Activated T-cell treated with anti-CD3 and anti-CD28 coated beads, Interleukin-2, amount 50 U/mL, for 72 hours (primary cell): Measurements from ENCODE around the gene RUVBL2. TPM values are rescaled to one million over a fixed set of nuclear protein-coding genes. Genes with fewer than 3 reads are reported as not detected.

ENCODE experiments used
- ATAC-seq, 2 donors: fragments of 150-1000 bp; cut with Tn5 transposase; replicated peaks in 1 of 2; 2 replicates each; pipeline ENCODE4 v1.10.0; 2021; ENCODE audit warnings: moderate library complexity in 2 of 2, mild to moderate bottlenecking in 1 of 2
- DNase-seq, 2 donors: peaks; one replicate each; pipeline ENCODE4 v3.0.0; 2021 to 2022; ENCODE audit warnings: mixed read lengths in 1 of 2
- H3K27ac Mint-ChIP-seq: one replicate; pipeline ENCODE4 v1.8.0; 2022; ENCODE audit warnings: mild to moderate bottlenecking, moderate library complexity, mixed read lengths
- H3K27me3 Mint-ChIP-seq: one replicate; pipeline ENCODE4 v1.8.0; 2022; ENCODE audit warnings: low read depth, mixed read lengths
- H3K36me3 Mint-ChIP-seq, 2 donors: one replicate each; pipeline ENCODE4 v1.8.0; 2022; ENCODE audit warnings: mixed read lengths in 2 of 2, mild to moderate bottlenecking in 1 of 2; ENCODE audit not compliant: insufficient read depth in 2 of 2
- H3K4me1 Mint-ChIP-seq: one replicate; pipeline ENCODE4 v1.8.0; 2022; ENCODE audit warnings: low read depth, mixed read lengths
- H3K4me3 Mint-ChIP-seq, 2 donors: one replicate each; pipeline ENCODE4 v1.8.0; 2022; ENCODE audit warnings: mild to moderate bottlenecking in 2 of 2, mixed read lengths in 2 of 2, moderate library complexity in 2 of 2
- H3K9me3 Mint-ChIP-seq, 2 donors: one replicate each; pipeline ENCODE4 v1.8.0; 2022; ENCODE audit warnings: mixed read lengths in 2 of 2
- total RNA-seq, 2 donors: library from RNA; stranded (reverse); gene quantifications; one replicate each; pipeline ENCODE4 v1.2.3, GENCODE V29; 2022

Gene RUVBL2
- total RNA-seq, 2 donors from 2014 or later: 83.4 to 92.5 TPM

GRCh38 chr19:48958006-48958405, 35.7 kb upstream of the RUVBL2 start:
- H3K4me3 Mint-ChIP-seq: no peak overlapping the region
- H3K4me1 Mint-ChIP-seq: peaks cover 79% of the 10 kb centered on the region
- no peak for DNase-seq
- peaks cover 9 to 34% of the 10 kb centered on the region in 2 donors for H3K36me3 Mint-ChIP-seq
- H3K27me3 Mint-ChIP-seq: no peaks in the 10 kb centered on the region
- no peaks in the 10 kb centered on the region for H3K9me3 Mint-ChIP-seq
- ATAC-seq: no peak
- no peak overlapping the region for H3K27ac Mint-ChIP-seq

GRCh38 chr19:48959341-48960239, 34.1 kb upstream of the RUVBL2 start:
- Mint-ChIP-seq H3K4me3 (no peak overlapping the region), H3K36me3 (peaks cover 7 to 34% of the 10 kb centered on the region in 2 donors), H3K4me1 (peaks cover 86% of the 10 kb centered on the region), H3K9me3 (no peaks in the 10 kb centered on the region), H3K27ac (no peak overlapping the region), H3K27me3 (no peaks in the 10 kb centered on the region)
- ATAC-seq (no peak), DNase-seq (no peak)

- Mint-ChIP-seq H3K27ac (no peak overlapping the region), H3K4me1 (peaks cover 83% of the 10 kb centered on the region), H3K9me3 (no peaks in the 10 kb centered on the region), H3K27me3 (no peaks in the 10 kb centered on the region), H3K36me3 (peaks cover 13 to 26% of the 10 kb centered on the region in 2 donors), H3K4me3 (no peak overlapping the region)
- ATAC-seq: no peak
- DNase-seq: no peak
These were observed 32.5 kb upstream of the RUVBL2 start for GRCh38 chr19:48961051-48961649.

- Mint-ChIP-seq H3K36me3 (peaks cover 17 to 28% of the 10 kb centered on the region in 2 donors), H3K4me1 (peaks cover 83% of the 10 kb centered on the region), H3K9me3 (no peaks in the 10 kb centered on the region), H3K4me3 (peak overlapping the region; percentile 94 to 100), H3K27ac (peak overlapping the region; percentile 99), H3K27me3 (no peaks in the 10 kb centered on the region)
- ATAC-seq (no peak), DNase-seq (no peak)
These were observed 32.0 kb upstream of the RUVBL2 start for GRCh38 chr19:48961673-48962028.

GRCh38 chr19:48962029-48962848, 31.4 kb upstream of the RUVBL2 start:
- H3K36me3 Mint-ChIP-seq: peaks cover 16 to 26% of the 10 kb centered on the region in 2 donors
- peak overlapping the region; percentile 94 to 100 for H3K4me3 Mint-ChIP-seq
- ATAC-seq (peak; percentile 8 to 49), DNase-seq (peak; percentile 63 to 82)
- H3K4me1 Mint-ChIP-seq: peaks cover 83% of the 10 kb centered on the region
- H3K27me3 Mint-ChIP-seq: no peaks in the 10 kb centered on the region
- no peaks in the 10 kb centered on the region for H3K9me3 Mint-ChIP-seq
- H3K27ac Mint-ChIP-seq: peak overlapping the region; percentile 99

GRCh38 chr19:48962849-48963165, 30.9 kb upstream of the RUVBL2 start:
- Mint-ChIP-seq H3K4me3 (peak overlapping the region; percentile 94 to 100), H3K27ac (peak overlapping the region; percentile 99), H3K9me3 (no peaks in the 10 kb centered on the region), H3K36me3 (peaks cover 16 to 22% of the 10 kb centered on the region in 2 donors), H3K27me3 (no peaks in the 10 kb centered on the region), H3K4me1 (peaks cover 81% of the 10 kb centered on the region)
- ATAC-seq: no peak
- DNase-seq: peak in 1 of 2 donors; percentile 29

GRCh38 chr19:48963371-48964204, 30.1 kb upstream of the RUVBL2 start:
- peaks cover 79% of the 10 kb centered on the region for H3K4me1 Mint-ChIP-seq
- H3K27ac Mint-ChIP-seq: peak overlapping the region; percentile 99
- ATAC-seq: peak; percentile 30 to 35
- DNase-seq: peak; percentile 89
- H3K9me3 Mint-ChIP-seq: no peaks in the 10 kb centered on the region
- H3K27me3 Mint-ChIP-seq: no peaks in the 10 kb centered on the region
- peaks cover 17 to 19% of the 10 kb centered on the region in 2 donors for H3K36me3 Mint-ChIP-seq
- peak overlapping the region; percentile 94 to 100 for H3K4me3 Mint-ChIP-seq

GRCh38 chr19:48964205-48965039, 29.3 kb upstream of the RUVBL2 start:
- peak in 1 of 2 donors; percentile 19 for DNase-seq
- H3K36me3 Mint-ChIP-seq: peaks cover 12 to 17% of the 10 kb centered on the region in 2 donors
- H3K27me3 Mint-ChIP-seq: no peaks in the 10 kb centered on the region
- H3K9me3 Mint-ChIP-seq: no peaks in the 10 kb centered on the region
- no peak for ATAC-seq
- peak overlapping the region; percentile 99 for H3K27ac Mint-ChIP-seq
- peak overlapping the region; percentile 94 to 100 for H3K4me3 Mint-ChIP-seq
- peaks cover 71% of the 10 kb centered on the region for H3K4me1 Mint-ChIP-seq

- Mint-ChIP-seq H3K27me3 (no peaks in the 10 kb centered on the region), H3K9me3 (no peaks in the 10 kb centered on the region), H3K27ac (peak within 1 kb of the TSS; percentile 100), H3K4me3 (peak within 1 kb of the TSS; percentile 94 to 100), H3K4me1 (peaks cover 71% of the 10 kb centered on the region), H3K36me3 (peaks cover 12 to 17% of the 10 kb centered on the region in 2 donors)
- peak; percentile 97 for DNase-seq
- ATAC-seq: peak; percentile 65 to 68
These were observed 28.5 kb upstream of the RUVBL2 start, which contains the start of gene FTL for GRCh38 chr19:48965040-48965805. Gene FTL, plus strand, starts transcription at chr19:48965309. Its CDS starts 199 bp downstream, at chr19:48965508.

- H3K9me3 Mint-ChIP-seq: no peaks in the 10 kb centered on the region
- peaks cover 72% of the 10 kb centered on the region for H3K4me1 Mint-ChIP-seq
- peaks cover 12 to 17% of the 10 kb centered on the region in 2 donors for H3K36me3 Mint-ChIP-seq
- H3K27ac Mint-ChIP-seq: peak overlapping the region; percentile 100
- ATAC-seq: peak; percentile 22 to 41
- peak overlapping the region; percentile 94 to 100 for H3K4me3 Mint-ChIP-seq
- DNase-seq: peak; percentile 88 to 89
- no peaks in the 10 kb centered on the region for H3K27me3 Mint-ChIP-seq
These were observed 27.7 kb upstream of the RUVBL2 start for GRCh38 chr19:48965806-48966540.
